HCT116 (cell line): ENCODE measurements around the gene SLBP. TPM values are rescaled to one million over a fixed set of nuclear protein-coding genes. Genes with fewer than 3 reads are reported as not detected.

ENCODE experiments used
- ATAC-seq: fragments of 200-7000 bp; cut with Tn5 transposase; 2 replicates; pipeline ENCODE4 v1.9.1; 2020; ENCODE audit warnings: mild to moderate bottlenecking, moderate library complexity
- BruUV-seq: library from RNA; stranded (reverse); fragments of 400-500 nt; replicated peaks from 2 replicates; lab custom pipeline; 2021; lab: Mats Ljungman, UMichigan
- CTCF ChIA-PET: fragments of 300-600 bp; sonication (Branson Sonifier 250); formaldehyde crosslinking; loops from one replicate; lab custom pipeline; 2021; ENCODE audit warnings: antibody characterized with exemption; lab: Charles Lee
- POLR2A ChIA-PET: fragments of 300-600, 350-600 bp; sonication (Branson Sonifier 250); formaldehyde crosslinking; loops from one replicate; lab custom pipeline; 2021; ENCODE audit warnings: antibody characterized with exemption; lab: Charles Lee
- RAD21 ChIA-PET, 2 experiments: fragments of 300-600 bp; sonication (Branson Sonifier 250); formaldehyde crosslinking; loops; one replicate each; lab custom pipeline; 2023; ENCODE audit warnings: low total read pairs in 2 of 2; ENCODE audit not compliant: uncharacterized antibody in 2 of 2, unreplicated experiment in 2 of 2, low non-redundant PET in 1 of 2; lab: Charles Lee
- DNase-seq: peaks from one replicate; pipeline ENCODE4 v3.0.0-alpha.2; 2010; ENCODE audit warnings: low read depth, low spot score
- H2AFZ ChIP-seq: fragments of 200-600 bp; shearing (Covaris generic), sonication (generic); 2 replicates; pipeline ENCODE4 v1.6.1; 2017; ENCODE audit warnings: low read depth, mixed run types, mixed read lengths, antibody characterized with exemption, low read length; ENCODE audit not compliant: poor library complexity, severe bottlenecking
- H3K27ac ChIP-seq: 2 replicates; pipeline ENCODE4 v1.5.1; 2012; ENCODE audit warnings: low read depth, low read length
- H3K27me3 ChIP-seq: fragments of 200-600 bp; sonication (generic); 2 replicates; pipeline ENCODE4 v1.6.1; 2016; ENCODE audit warnings: mixed run types, low read length, mixed read lengths; ENCODE audit not compliant: insufficient read depth
- H3K36me3 ChIP-seq, 2 experiments: fragments of 200-500 bp in 1 of 2; fragments of 200-600 bp in 1 of 2; sonication (Bioruptor generic) in 1 of 2; sonication (generic) in 1 of 2; 2 replicates each; pipeline versions ENCODE4 v1.5.1 to v1.6.1; 2014 to 2016; ENCODE audit warnings: low read length in 2 of 2, inconsistent platforms in 1 of 2, mixed read lengths in 1 of 2, mixed run types in 1 of 2; ENCODE audit not compliant: insufficient read depth in 2 of 2, control insufficient read depth in 1 of 2
- H3K4me1 ChIP-seq, 2 experiments: fragments of 200-600 bp in 1 of 2; sonication (generic) in 1 of 2; 2 replicates each; pipeline versions ENCODE4 v1.5.1 to v1.6.1; 2012 to 2017; ENCODE audit warnings: low read length in 2 of 2, inconsistent platforms in 1 of 2, mild to moderate bottlenecking in 1 of 2, mixed read lengths in 1 of 2, mixed run types in 1 of 2, moderate library complexity in 1 of 2; ENCODE audit not compliant: insufficient read depth in 2 of 2, control insufficient read depth in 1 of 2
- H3K4me2 ChIP-seq: fragments of 200-600 bp; sonication (generic); 2 replicates; pipeline ENCODE4 v1.6.1; 2017; ENCODE audit warnings: mixed run types, low read length, mixed read lengths
- H3K4me3 ChIP-seq, 2 experiments: fragments of 200-600 bp in 1 of 2; sonication (generic) in 1 of 2; replicated peaks in 1 of 2; 2 replicates each; pipeline ENCODE4 v1.5.1; 2011 to 2016; ENCODE audit warnings: low read length in 2 of 2, control low read depth in 1 of 2, low read depth in 1 of 2, mild to moderate bottlenecking in 1 of 2, mixed read lengths in 1 of 2, mixed run types in 1 of 2
- H3K79me2 ChIP-seq: fragments of 200-600 bp; sonication (generic); 2 replicates; pipeline ENCODE4 v1.6.1; 2017; ENCODE audit warnings: mild to moderate bottlenecking, mixed run types, low read length, moderate library complexity, mixed read lengths; ENCODE audit not compliant: insufficient read depth
- H3K9ac ChIP-seq: fragments of 200-600 bp; sonication (generic); 2 replicates; pipeline ENCODE4 v1.6.1; 2016; ENCODE audit warnings: low read length, mixed read lengths
- H3K9me2 ChIP-seq: fragments of 200-600 bp; sonication (generic), shearing (Covaris generic); 2 replicates; pipeline ENCODE4 v1.6.1; 2017; ENCODE audit warnings: mixed run types, mild to moderate bottlenecking, moderate library complexity; ENCODE audit not compliant: insufficient read depth
- H3K9me3 ChIP-seq, 2 experiments: fragments of 200-500 bp in 1 of 2; fragments of 200-600 bp in 1 of 2; sonication (Bioruptor generic) in 1 of 2; sonication (generic) in 1 of 2; 2 replicates each; pipeline ENCODE4 v1.6.1; 2014 to 2017; ENCODE audit warnings: low read length in 2 of 2, mixed read lengths in 2 of 2, inconsistent platforms in 1 of 2, low read depth in 1 of 2, mild to moderate bottlenecking in 1 of 2, mixed run types in 1 of 2, moderate library complexity in 1 of 2; ENCODE audit not compliant: control insufficient read depth in 1 of 2, insufficient read depth in 1 of 2
- H4K20me1 ChIP-seq: fragments of 200-600 bp; sonication (generic), shearing (Covaris generic); 2 replicates; pipeline ENCODE4 v1.6.1; 2017; ENCODE audit warnings: mixed run types, mild to moderate bottlenecking, moderate library complexity; ENCODE audit not compliant: insufficient read depth
- CBX3 ChIP-seq: IDR thresholded peaks from 2 replicates; pipeline ENCODE4 v1.6.1; 2012; ENCODE audit warnings: low read depth
- EGR1 ChIP-seq: IDR thresholded peaks from 2 replicates; pipeline ENCODE4 v1.6.1; 2012; ENCODE audit warnings: low read depth
- EZH2 ChIP-seq: fragments of 200-600 bp; sonication (generic); IDR thresholded peaks from 2 replicates; pipeline ENCODE4 v1.6.1; 2017; ENCODE audit warnings: antibody characterized with exemption, mixed run types
- EZH2phosphoT487 ChIP-seq: fragments of 200-600 bp; IDR thresholded peaks from 2 replicates; pipeline ENCODE4 v1.6.1; 2018; ENCODE audit warnings: antibody characterized with exemption, borderline replicate concordance
- POLR2AphosphoS5 ChIP-seq: IDR thresholded peaks from 2 replicates; pipeline ENCODE4 v1.6.1; 2011; ENCODE audit warnings: mild to moderate bottlenecking, low read depth, low read length, moderate library complexity
- SIN3A ChIP-seq: IDR thresholded peaks from 2 replicates; pipeline ENCODE4 v1.6.1; 2012; ENCODE audit warnings: low read depth
- SP1 ChIP-seq: IDR thresholded peaks from 2 replicates; pipeline ENCODE4 v1.6.1; 2012; ENCODE audit warnings: low read depth
- TCF7L2 ChIP-seq: IDR thresholded peaks from 2 replicates; pipeline ENCODE4 v1.7.0; 2011; ENCODE audit warnings: borderline replicate concordance, inconsistent platforms; ENCODE audit not compliant: insufficient read depth, insufficient read length; ENCODE audit errors: extremely low read depth
- ZFX ChIP-seq: fragments of 450-650 bp; IDR thresholded peaks from 2 replicates; pipeline ENCODE4 v1.6.1; 2017
- ZNF274 ChIP-seq: fragments of 200-500 bp; sonication (Bioruptor generic); IDR thresholded peaks from 2 replicates; pipeline ENCODE4 v1.6.1; 2014; ENCODE audit warnings: mild to moderate bottlenecking, low read depth, low read length, inconsistent platforms
- intact Hi-C: fragments of 100-400 bp; cut with micrococcal nuclease; formaldehyde crosslinking; loops from 2 replicates; pipeline ENCODE4 v1.10.0; 2022
- total RNA-seq: library from RNA; stranded (reverse); gene quantifications from one replicate; pipeline ENCODE4 v1.2.1, GENCODE V29; 2021; ENCODE audit not compliant: unreplicated experiment
- TF ChIP-seq, protein P1 (sequence below): IDR thresholded peaks from 2 replicates; pipeline ENCODE4 v1.6.1; 2012
- TF ChIP-seq, protein P2 (sequence below): IDR thresholded peaks from 2 replicates; pipeline ENCODE4 v1.6.1; 2012; ENCODE audit warnings: low read depth
- TF ChIP-seq, protein P3 (sequence below): IDR thresholded peaks from 2 replicates; pipeline ENCODE4 v1.6.1; 2011; ENCODE audit warnings: mild to moderate bottlenecking, low read length, moderate library complexity; ENCODE audit not compliant: insufficient replicate concordance; ENCODE audit errors: extremely low read depth
- TF ChIP-seq, protein P4 (sequence below): IDR thresholded peaks from 2 replicates; pipeline ENCODE4 v1.6.1; 2012

SLBP gene
- total RNA-seq, 1 experiment from 2014 or later, result 101 TPM

DNA sequence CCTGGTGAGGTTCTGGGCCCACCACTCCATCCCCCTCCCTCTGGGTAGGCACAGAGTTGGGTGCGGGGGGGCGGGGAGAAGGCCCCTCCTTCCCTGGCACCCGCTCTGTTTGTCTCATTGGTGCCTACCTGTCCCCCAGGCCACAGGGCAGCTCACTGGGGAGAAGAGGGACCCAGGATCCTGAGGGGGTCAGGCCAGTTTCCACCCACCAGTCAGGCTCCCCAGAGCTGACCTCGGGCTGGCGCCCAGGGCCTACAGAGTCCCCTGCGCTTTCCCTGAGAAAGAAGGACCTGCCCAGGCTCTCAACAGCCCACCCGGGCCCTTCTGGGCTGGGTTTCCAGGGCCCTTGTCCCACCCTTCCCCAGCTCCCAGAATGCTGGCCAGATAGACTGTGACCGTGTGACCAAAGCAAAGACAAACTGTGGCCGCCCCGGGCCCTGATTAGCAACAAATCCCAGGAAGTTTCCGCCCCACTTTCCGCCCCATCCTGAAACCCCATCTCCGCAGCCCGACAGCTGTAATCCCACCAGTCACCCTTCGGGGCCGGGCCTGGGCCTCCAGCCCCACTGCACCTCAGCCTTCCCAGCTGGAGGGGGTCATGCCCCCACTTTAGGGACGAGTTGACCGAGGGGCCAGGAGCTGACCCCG lies 47.2 kb upstream of the SLBP start:
- no peaks in the 10 kb centered on the region for H3K9me3 ChIP-seq
- H3K27me3 ChIP-seq, result no peaks in the 10 kb centered on the region
- no peak overlapping the region for H3K27ac ChIP-seq
- H3K79me2 ChIP-seq, result no peaks in the 10 kb centered on the region
- RAD21 ChIA-PET, result no interaction called here
- H3K4me3 ChIP-seq, result no peak overlapping the region
- no peak overlapping the region for H3K9ac ChIP-seq
- no peaks in the 10 kb centered on the region for H3K36me3 ChIP-seq
- CTCF ChIA-PET, result no interaction called here
- no peak for ATAC-seq
- no peak for DNase-seq
- intact Hi-C loops, result no loop called here
- no peak for TF ChIP-seq ZNF274
- no peak for TF ChIP-seq POLR2AphosphoS5
- TF ChIP-seq ZFX, result no peak
- TF ChIP-seq, protein P1, sequence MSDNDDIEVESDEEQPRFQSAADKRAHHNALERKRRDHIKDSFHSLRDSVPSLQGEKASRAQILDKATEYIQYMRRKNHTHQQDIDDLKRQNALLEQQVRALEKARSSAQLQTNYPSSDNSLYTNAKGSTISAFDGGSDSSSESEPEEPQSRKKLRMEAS, result no peak
- TF ChIP-seq SP1, result no peak
- TF ChIP-seq EZH2phosphoT487, result no peak
- TF ChIP-seq, protein P2, sequence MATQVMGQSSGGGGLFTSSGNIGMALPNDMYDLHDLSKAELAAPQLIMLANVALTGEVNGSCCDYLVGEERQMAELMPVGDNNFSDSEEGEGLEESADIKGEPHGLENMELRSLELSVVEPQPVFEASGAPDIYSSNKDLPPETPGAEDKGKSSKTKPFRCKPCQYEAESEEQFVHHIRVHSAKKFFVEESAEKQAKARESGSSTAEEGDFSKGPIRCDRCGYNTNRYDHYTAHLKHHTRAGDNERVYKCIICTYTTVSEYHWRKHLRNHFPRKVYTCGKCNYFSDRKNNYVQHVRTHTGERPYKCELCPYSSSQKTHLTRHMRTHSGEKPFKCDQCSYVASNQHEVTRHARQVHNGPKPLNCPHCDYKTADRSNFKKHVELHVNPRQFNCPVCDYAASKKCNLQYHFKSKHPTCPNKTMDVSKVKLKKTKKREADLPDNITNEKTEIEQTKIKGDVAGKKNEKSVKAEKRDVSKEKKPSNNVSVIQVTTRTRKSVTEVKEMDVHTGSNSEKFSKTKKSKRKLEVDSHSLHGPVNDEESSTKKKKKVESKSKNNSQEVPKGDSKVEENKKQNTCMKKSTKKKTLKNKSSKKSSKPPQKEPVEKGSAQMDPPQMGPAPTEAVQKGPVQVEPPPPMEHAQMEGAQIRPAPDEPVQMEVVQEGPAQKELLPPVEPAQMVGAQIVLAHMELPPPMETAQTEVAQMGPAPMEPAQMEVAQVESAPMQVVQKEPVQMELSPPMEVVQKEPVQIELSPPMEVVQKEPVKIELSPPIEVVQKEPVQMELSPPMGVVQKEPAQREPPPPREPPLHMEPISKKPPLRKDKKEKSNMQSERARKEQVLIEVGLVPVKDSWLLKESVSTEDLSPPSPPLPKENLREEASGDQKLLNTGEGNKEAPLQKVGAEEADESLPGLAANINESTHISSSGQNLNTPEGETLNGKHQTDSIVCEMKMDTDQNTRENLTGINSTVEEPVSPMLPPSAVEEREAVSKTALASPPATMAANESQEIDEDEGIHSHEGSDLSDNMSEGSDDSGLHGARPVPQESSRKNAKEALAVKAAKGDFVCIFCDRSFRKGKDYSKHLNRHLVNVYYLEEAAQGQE, result no peak
- no peak for TF ChIP-seq CBX3
- TF ChIP-seq EZH2, result no peak
- TF ChIP-seq, protein P3, sequence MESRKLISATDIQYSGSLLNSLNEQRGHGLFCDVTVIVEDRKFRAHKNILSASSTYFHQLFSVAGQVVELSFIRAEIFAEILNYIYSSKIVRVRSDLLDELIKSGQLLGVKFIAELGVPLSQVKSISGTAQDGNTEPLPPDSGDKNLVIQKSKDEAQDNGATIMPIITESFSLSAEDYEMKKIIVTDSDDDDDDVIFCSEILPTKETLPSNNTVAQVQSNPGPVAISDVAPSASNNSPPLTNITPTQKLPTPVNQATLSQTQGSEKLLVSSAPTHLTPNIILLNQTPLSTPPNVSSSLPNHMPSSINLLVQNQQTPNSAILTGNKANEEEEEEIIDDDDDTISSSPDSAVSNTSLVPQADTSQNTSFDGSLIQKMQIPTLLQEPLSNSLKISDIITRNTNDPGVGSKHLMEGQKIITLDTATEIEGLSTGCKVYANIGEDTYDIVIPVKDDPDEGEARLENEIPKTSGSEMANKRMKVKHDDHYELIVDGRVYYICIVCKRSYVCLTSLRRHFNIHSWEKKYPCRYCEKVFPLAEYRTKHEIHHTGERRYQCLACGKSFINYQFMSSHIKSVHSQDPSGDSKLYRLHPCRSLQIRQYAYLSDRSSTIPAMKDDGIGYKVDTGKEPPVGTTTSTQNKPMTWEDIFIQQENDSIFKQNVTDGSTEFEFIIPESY, result no peak
- no peak for TF ChIP-seq TCF7L2
- TF ChIP-seq, protein P4, sequence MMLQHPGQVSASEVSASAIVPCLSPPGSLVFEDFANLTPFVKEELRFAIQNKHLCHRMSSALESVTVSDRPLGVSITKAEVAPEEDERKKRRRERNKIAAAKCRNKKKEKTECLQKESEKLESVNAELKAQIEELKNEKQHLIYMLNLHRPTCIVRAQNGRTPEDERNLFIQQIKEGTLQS, result no peak
- TF ChIP-seq SIN3A, result no peak
- no peak for TF ChIP-seq EGR1
- H3K4me1 ChIP-seq, result peaks cover 15 to 16% of the 10 kb centered on the region in 2 experiments
- POLR2A ChIA-PET, result no interaction called here
- no peak overlapping the region for H2AFZ ChIP-seq
- BruUV-seq, result no TSS peak
- H4K20me1 ChIP-seq, result no peaks in the 10 kb centered on the region
- no peaks in the 10 kb centered on the region for H3K9me2 ChIP-seq
- no peak overlapping the region for H3K4me2 ChIP-seq
